Stimulated activated naive B cell treated with anti-CD40 and anti-IgM and Interleukin-4, amounts not matched to agents 10 μg/mL and 1 μg/mL and 100 μg/mL, for 72 hours (primary cell): Measurements from ENCODE around the gene INTS11.
A peak's percentile ranks its signal among the peaks of the same experiment; 100 is the strongest.

Source experiments
- ATAC-seq, 2 donors: fragments of 150-1000 bp; cut with Tn5 transposase; replicated peaks; 2 replicates each; pipeline ENCODE4 v1.10.0; 2021; ENCODE audit warnings: moderate library complexity in 1 of 2
- DNase-seq: peaks from one replicate; pipeline ENCODE4 v3.0.0; 2021
- H3K27ac Mint-ChIP-seq: one replicate; pipeline ENCODE4 v1.8.0; 2022; ENCODE audit warnings: mild to moderate bottlenecking, mixed read lengths
- H3K27me3 Mint-ChIP-seq, 2 donors: one replicate each; pipeline ENCODE4 v1.8.0; 2022; ENCODE audit warnings: mixed read lengths in 2 of 2
- H3K36me3 Mint-ChIP-seq, 2 donors: one replicate each; pipeline ENCODE4 v1.8.0; 2022; ENCODE audit warnings: mixed read lengths in 2 of 2, mild to moderate bottlenecking in 1 of 2
- H3K4me1 Mint-ChIP-seq, 2 donors: one replicate each; pipeline ENCODE4 v1.8.0; 2022; ENCODE audit warnings: mixed read lengths in 2 of 2, mild to moderate bottlenecking in 1 of 2
- H3K4me3 Mint-ChIP-seq, 2 donors: one replicate each; pipeline ENCODE4 v1.8.0; 2022; ENCODE audit warnings: mild to moderate bottlenecking in 2 of 2, mixed read lengths in 2 of 2, moderate library complexity in 1 of 2
- H3K9me3 Mint-ChIP-seq, 2 donors: one replicate each; pipeline ENCODE4 v1.8.0; 2022; ENCODE audit warnings: mixed read lengths in 2 of 2, mild to moderate bottlenecking in 1 of 2

Gene INTS11

GRCh38 chr1:1342584-1343115 lies 18.2 kb upstream of the INTS11 start:
- Mint-ChIP-seq H3K36me3 (peaks cover 21 to 33% of the 10 kb centered on the region in 2 donors), H3K4me1 (peaks cover 11 to 30% of the 10 kb centered on the region in 2 donors), H3K27ac (no peak overlapping the region), H3K27me3 (no peaks in the 10 kb centered on the region), H3K9me3 (no peaks in the 10 kb centered on the region), H3K4me3 (no peak overlapping the region)
- DNase-seq = no peak
- no peak for ATAC-seq

GRCh38 chr1:1342061-1342562 lies 17.7 kb upstream of the INTS11 start:
- no peak overlapping the region for H3K4me3 Mint-ChIP-seq
- no peak overlapping the region for H3K27ac Mint-ChIP-seq
- H3K4me1 Mint-ChIP-seq = peaks cover 8 to 24% of the 10 kb centered on the region in 2 donors
- ATAC-seq (no peak), DNase-seq (no peak)
- no peaks in the 10 kb centered on the region for H3K9me3 Mint-ChIP-seq
- peaks cover 26 to 39% of the 10 kb centered on the region in 2 donors for H3K36me3 Mint-ChIP-seq
- H3K27me3 Mint-ChIP-seq = no peaks in the 10 kb centered on the region

- Mint-ChIP-seq H3K27me3 (no peaks in the 10 kb centered on the region), H3K4me3 (no peak overlapping the region), H3K36me3 (peaks cover 27 to 40% of the 10 kb centered on the region in 2 donors), H3K4me1 (peaks cover 5 to 19% of the 10 kb centered on the region in 2 donors), H3K27ac (no peak overlapping the region), H3K9me3 (no peaks in the 10 kb centered on the region)
- no peak for ATAC-seq
- DNase-seq = no peak
Observed at GRCh38 chr1:1341549-1342021, 17.1 kb upstream of the INTS11 start.

GRCh38 chr1:1340791-1341548 lies 16.5 kb upstream of the INTS11 start:
- H3K4me1 Mint-ChIP-seq = peaks cover 5 to 13% of the 10 kb centered on the region in 2 donors
- ATAC-seq (no peak), DNase-seq (no peak)
- no peaks in the 10 kb centered on the region for H3K27me3 Mint-ChIP-seq
- no peak overlapping the region for H3K27ac Mint-ChIP-seq
- peaks cover 27 to 40% of the 10 kb centered on the region in 2 donors for H3K36me3 Mint-ChIP-seq
- H3K9me3 Mint-ChIP-seq = no peaks in the 10 kb centered on the region
- no peak overlapping the region for H3K4me3 Mint-ChIP-seq

GRCh38 chr1:1340185-1340584 lies 15.7 kb upstream of the INTS11 start:
- no peaks in the 10 kb centered on the region for H3K9me3 Mint-ChIP-seq
- no peak overlapping the region for H3K27ac Mint-ChIP-seq
- DNase-seq (no peak), ATAC-seq (no peak)
- peaks cover 27 to 40% of the 10 kb centered on the region in 2 donors for H3K36me3 Mint-ChIP-seq
- H3K4me3 Mint-ChIP-seq = no peak overlapping the region
- H3K27me3 Mint-ChIP-seq = no peaks in the 10 kb centered on the region
- peaks cover 3 to 10% of the 10 kb centered on the region in 2 donors for H3K4me1 Mint-ChIP-seq

- H3K9me3 Mint-ChIP-seq = no peaks in the 10 kb centered on the region
- DNase-seq = no peak
- peaks cover 30 to 45% of the 10 kb centered on the region in 2 donors for H3K36me3 Mint-ChIP-seq
- peaks cover under 1% of the 10 kb centered on the region in 2 donors for H3K4me1 Mint-ChIP-seq
- H3K4me3 Mint-ChIP-seq = no peak overlapping the region
- no peak for ATAC-seq
- no peaks in the 10 kb centered on the region for H3K27me3 Mint-ChIP-seq
- H3K27ac Mint-ChIP-seq = no peak overlapping the region
Observed at GRCh38 chr1:1338278-1338677, 13.8 kb upstream of the INTS11 start.

- Mint-ChIP-seq H3K9me3 (no peaks in the 10 kb centered on the region), H3K27ac (no peak overlapping the region), H3K4me3 (no peak overlapping the region), H3K4me1 (no peaks in the 10 kb centered on the region), H3K36me3 (peaks cover 30 to 45% of the 10 kb centered on the region in 2 donors), H3K27me3 (no peaks in the 10 kb centered on the region)
- ATAC-seq (peak; percentile 75 to 78), DNase-seq (no peak)
Observed at GRCh38 chr1:1337793-1338147, 13.3 kb upstream of the INTS11 start.

- ATAC-seq = no peak
- Mint-ChIP-seq H3K4me1 (no peaks in the 10 kb centered on the region), H3K36me3 (peaks cover 30 to 45% of the 10 kb centered on the region in 2 donors), H3K27ac (no peak overlapping the region), H3K9me3 (no peaks in the 10 kb centered on the region), H3K27me3 (no peaks in the 10 kb centered on the region), H3K4me3 (no peak overlapping the region)
- no peak for DNase-seq
Observed at GRCh38 chr1:1336931-1337792, 12.7 kb upstream of the INTS11 start.

- DNase-seq = no peak
- Mint-ChIP-seq H3K4me3 (no peak overlapping the region), H3K27me3 (no peaks in the 10 kb centered on the region), H3K36me3 (peaks cover 27 to 42% of the 10 kb centered on the region in 2 donors), H3K9me3 (no peaks in the 10 kb centered on the region), H3K4me1 (no peaks in the 10 kb centered on the region), H3K27ac (no peak overlapping the region)
- no peak for ATAC-seq
Observed at GRCh38 chr1:1336446-1336845, 12.0 kb upstream of the INTS11 start.

GRCh38 chr1:1335792-1336248 lies 11.4 kb upstream of the INTS11 start:
- H3K27ac Mint-ChIP-seq = no peak overlapping the region
- no peaks in the 10 kb centered on the region for H3K9me3 Mint-ChIP-seq
- H3K36me3 Mint-ChIP-seq = peaks cover 22 to 36% of the 10 kb centered on the region in 2 donors
- H3K27me3 Mint-ChIP-seq = no peaks in the 10 kb centered on the region
- no peak overlapping the region for H3K4me3 Mint-ChIP-seq
- ATAC-seq (no peak), DNase-seq (no peak)
- peaks cover 0 to 1% of the 10 kb centered on the region in 2 donors for H3K4me1 Mint-ChIP-seq

- Mint-ChIP-seq H3K27ac (no peak overlapping the region), H3K9me3 (no peaks in the 10 kb centered on the region), H3K4me3 (no peak overlapping the region), H3K36me3 (peaks cover 21 to 30% of the 10 kb centered on the region in 2 donors), H3K4me1 (peaks cover 0 to 2% of the 10 kb centered on the region in 2 donors), H3K27me3 (no peaks in the 10 kb centered on the region)
- ATAC-seq = no peak
- DNase-seq = no peak
Observed at GRCh38 chr1:1335283-1335682, 10.8 kb upstream of the INTS11 start.

GRCh38 chr1:1334835-1335234 lies 10.4 kb upstream of the INTS11 start:
- Mint-ChIP-seq H3K9me3 (no peaks in the 10 kb centered on the region), H3K4me1 (peaks cover 0 to 4% of the 10 kb centered on the region in 2 donors), H3K4me3 (no peak overlapping the region), H3K27me3 (no peaks in the 10 kb centered on the region), H3K27ac (no peak overlapping the region), H3K36me3 (peaks cover 16 to 27% of the 10 kb centered on the region in 2 donors)
- no peak for ATAC-seq
- DNase-seq = no peak

- peak overlapping the region; percentile 37 for H3K27ac Mint-ChIP-seq
- H3K4me3 Mint-ChIP-seq = no peak overlapping the region
- peaks cover 0 to 6% of the 10 kb centered on the region in 2 donors for H3K4me1 Mint-ChIP-seq
- ATAC-seq (no peak), DNase-seq (no peak)
- no peaks in the 10 kb centered on the region for H3K9me3 Mint-ChIP-seq
- H3K27me3 Mint-ChIP-seq = no peaks in the 10 kb centered on the region
- peaks cover 15 to 24% of the 10 kb centered on the region in 2 donors for H3K36me3 Mint-ChIP-seq
Observed at GRCh38 chr1:1333551-1334241, 9.2 kb upstream of the INTS11 start.
